ENCODE results near the gene CYP2A13.
A peak's percentile ranks its signal among the peaks of the same experiment; 100 is the strongest.
"Not testable (repeated sequence)": the region's sequence is repeated elsewhere in the genome, so short reads cannot be mapped to it uniquely, and the experiment has no call there.

CYP2A13 gene

DNA sequence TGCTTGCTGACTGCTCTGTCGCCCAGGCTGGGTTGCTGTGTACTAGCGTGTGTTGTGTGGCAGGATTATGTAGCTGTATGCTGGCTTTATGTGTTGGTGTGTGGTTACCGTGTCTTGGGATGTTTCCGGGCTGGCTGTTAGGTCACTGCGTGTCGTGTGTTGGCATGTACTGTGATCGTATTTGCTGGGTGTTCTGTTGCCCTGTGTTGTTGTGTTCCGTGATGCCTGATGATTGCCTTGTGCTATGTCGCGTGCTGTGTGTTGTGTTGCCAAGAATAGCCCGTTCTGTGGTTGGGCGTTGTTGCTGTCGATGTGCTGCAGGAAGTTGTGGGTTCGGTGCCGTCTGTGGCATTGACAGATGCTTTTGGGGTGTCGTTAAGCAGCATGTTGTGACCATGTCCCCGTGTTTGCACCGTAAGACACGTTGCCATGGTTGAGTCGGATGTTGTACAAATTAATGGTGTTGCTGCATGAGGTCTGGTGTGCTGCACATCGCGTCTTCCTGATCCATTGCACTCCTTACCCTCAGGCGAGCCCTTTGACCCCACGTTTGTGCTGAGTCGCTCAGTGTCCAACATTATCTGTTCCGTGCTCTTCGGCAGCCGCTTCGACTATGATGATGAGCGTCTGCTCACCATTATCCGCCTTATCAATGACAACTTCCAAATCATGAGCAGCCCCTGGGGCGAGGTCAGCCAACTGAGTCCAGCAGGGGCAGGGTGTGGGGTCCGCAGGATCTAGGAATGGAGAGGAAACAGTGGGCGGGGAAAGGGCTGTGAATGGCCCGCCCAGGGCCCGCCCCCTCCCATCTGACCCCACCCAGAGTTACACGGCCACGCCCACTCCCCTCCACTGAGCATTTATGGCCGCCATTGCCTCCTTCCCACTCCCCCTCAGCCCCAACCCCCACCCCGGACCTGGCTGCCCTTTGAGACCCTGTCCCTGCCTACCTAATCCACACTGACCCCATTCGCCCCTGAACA lies 33.0 kb downstream of the CYP2A13 start:
- not testable (repeated sequence) for DNase-seq (ENCODE audit: low read depth)

DNA sequence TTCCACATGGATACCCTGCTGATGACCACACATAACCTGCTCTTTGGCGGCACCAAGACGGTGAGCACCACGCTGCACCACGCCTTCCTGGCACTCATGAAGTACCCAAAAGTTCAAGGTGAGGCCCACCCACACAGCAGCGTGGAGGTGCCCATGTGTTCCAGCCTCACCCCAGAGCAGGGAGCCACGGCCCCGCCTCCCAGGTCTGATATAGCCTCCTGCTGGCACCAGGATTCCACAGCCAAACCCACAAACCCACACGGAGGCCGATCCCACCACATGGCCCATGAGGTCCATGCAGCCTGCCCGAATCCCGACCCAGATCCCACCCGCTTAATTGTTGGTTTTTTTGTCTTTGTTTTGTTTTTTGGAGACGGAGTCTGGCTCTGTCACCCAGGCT lies 34.6 kb downstream of the CYP2A13 start:
- DNase-seq (ENCODE audit: low read depth), result not testable (repeated sequence)

DNA sequence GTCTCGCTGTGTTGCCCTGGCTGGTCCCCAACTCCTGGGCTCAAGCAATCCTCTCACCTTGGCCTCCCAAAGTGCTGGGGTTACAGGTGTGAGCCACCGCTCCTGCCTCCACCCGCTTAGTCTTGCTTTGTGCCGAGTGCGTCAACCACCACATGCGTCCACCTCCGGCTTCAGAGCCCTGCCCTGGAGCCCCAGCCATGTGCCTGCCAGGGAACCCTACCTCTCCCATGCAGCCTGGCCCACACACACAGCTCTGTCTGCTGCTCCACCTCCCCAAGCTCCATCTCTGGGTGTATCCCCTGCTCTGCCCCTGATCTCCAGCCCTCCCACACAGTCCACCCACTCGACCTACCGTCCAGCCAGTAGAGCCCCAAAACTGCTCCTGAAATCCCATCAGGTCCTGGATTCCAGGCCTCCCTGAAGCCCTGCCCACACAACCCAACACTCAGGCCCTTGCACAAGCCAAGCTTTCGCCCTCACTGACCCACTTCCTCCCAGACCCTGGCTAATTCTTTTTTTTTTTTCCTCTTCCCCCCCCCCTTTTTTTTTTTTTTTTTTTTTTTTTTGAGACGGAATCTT lies 35.6 kb downstream of the CYP2A13 start:
- no peak for DNase-seq (ENCODE audit: low read depth)

DNA sequence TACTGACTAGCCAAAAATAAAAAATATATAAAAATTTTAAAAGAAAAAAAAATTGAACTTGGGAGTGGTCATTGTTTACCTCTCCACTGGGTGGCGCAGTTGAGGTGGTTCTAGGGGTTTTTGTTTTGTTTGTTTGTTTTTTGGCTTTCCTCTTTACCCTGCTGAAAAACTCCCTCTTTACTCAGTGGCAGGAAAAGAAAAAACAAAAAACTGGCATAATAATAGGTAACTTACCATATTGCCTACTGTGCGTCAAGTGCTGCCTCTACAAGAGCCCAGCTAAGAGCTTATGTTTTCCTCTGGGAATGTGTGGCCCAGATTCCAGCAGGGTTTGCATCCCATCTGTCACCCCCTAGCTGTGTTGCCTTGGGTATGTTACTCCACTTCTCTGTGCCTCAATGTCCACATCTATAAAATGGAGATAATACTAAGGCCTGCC lies 38.5 kb downstream of the CYP2A13 start:
- DNase-seq (ENCODE audit: low read depth), result peak; percentile 2

DNA sequence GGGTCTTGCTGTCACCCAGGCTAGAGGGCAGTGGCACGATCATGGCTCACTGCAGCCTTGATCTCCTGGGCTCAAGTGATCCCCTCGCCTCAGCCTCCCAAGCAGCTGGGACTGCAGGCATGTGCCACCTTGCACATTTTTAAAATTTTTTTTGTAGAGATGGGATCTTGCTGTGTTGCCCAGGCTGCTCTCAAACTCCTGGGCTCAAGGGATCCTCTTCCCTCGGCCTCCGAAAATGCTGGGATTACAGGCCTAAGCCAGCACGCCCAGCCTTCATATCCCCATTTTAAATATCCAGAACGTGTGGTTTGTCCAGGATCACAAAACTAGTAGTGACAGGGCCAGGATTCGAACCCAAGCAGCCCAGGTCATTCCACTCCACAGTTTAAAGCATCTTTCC lies 39.1 kb downstream of the CYP2A13 start:
- not testable (repeated sequence) for DNase-seq (ENCODE audit: low read depth)

DNA sequence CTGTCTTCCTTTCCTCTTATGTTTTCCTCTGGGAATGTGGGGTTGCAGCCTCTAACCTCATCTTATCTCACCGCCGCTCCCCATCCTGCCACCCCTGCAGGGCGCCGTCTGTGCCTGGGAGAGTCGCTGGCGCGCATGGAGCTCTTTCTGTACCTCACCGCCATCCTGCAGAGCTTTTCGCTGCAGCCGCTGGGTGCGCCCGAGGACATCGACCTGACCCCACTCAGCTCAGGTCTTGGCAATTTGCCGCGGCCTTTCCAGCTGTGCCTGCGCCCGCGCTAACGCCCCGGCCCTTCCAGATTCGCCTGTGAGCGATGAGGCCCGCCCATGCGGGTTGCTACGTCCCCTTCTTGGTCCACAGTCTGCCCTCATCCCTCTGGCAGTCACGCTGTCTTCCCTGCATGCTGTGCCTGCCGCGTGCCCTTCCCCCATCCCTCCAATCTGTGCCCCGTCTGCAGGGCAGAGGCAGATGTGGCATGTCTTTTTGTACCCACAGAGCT lies 39.6 kb downstream of the CYP2A13 start:
- DNase-seq (ENCODE audit: low read depth), result peak; percentile 27

DNA sequence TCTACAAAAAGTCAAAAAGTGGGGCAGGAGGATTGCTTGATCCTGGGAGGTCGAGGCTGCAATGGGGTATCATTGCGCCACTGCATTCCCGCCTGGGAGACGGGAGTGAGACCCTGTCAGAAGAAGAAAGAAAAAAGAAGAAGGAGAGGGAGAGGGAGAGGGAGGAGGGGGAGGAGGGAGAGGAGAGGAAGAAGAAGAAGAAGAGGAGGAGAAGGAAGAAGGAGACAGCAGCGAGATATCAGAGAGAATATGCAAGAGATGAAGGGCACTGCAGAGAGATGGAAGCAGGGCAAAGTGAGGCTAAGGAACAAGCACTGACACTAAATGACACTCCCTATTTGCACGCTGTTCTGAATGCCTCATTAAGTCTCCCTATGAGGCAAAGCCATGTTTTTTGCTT lies 40.4 kb downstream of the CYP2A13 start:
- DNase-seq (ENCODE audit: low read depth), result no peak

DNA sequence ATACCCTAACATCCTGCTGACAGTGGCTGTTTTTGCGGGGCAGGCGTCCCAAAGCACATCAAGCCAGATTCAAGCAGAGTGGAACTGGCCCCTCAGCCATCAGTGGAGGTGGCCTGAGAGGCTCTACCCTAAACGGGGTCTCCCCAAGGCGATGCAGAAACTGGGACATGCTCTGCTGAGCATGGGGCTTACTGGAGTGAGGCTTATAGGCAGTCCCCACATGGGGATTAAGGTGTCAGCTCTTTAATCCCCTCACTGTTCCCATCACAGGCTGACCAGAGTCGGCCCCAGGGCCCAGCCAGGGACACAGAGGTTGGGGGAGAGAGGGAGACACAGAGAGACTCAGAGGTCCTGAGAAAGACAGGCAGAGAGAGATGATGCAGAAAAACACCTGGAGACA lies 42.9 kb downstream of the CYP2A13 start:
- no peak for DNase-seq (ENCODE audit: low read depth)

DNA sequence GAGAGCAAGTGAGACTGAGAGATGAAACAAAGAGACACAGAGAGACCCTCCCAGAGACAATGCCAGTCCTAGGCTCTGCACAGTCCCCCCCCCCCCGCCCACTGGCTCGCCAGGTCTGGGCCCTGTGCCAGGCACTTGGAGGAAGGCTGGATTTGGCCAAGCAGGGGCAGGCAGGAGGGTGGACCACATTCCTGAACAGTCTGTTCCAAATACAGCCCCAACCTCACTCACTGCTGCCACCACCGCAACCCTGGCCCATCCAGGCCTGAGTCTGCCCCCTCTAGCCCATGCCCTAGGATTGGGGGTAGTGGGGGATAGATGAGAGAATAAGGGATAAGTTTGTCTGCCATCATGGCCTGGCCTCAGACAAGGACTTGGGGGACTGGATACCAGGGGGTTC lies 45.0 kb downstream of the CYP2A13 start:
- no peak for DNase-seq (ENCODE audit: low read depth)

DNA sequence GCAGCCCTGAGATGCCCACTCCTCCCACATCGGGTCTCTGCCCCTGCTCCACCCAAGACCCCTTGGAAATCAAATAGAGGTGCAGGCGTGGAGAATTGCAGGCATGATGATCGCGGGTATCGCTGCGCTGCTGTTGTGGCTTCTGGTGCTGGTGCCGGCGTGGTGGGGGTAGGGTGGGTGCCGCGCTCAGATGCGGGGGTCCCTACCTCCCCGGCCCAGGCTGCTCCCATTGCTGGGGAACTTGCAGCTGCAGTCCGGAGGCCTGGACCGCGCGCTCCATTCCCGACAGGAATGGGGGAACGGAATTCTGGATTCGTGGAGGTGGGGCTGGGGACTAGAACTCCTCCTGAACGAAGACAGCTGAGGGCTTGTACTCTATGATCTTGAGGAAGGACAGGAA lies 46.4 kb downstream of the CYP2A13 start:
- no peak for DNase-seq (ENCODE audit: low read depth)

DNA sequence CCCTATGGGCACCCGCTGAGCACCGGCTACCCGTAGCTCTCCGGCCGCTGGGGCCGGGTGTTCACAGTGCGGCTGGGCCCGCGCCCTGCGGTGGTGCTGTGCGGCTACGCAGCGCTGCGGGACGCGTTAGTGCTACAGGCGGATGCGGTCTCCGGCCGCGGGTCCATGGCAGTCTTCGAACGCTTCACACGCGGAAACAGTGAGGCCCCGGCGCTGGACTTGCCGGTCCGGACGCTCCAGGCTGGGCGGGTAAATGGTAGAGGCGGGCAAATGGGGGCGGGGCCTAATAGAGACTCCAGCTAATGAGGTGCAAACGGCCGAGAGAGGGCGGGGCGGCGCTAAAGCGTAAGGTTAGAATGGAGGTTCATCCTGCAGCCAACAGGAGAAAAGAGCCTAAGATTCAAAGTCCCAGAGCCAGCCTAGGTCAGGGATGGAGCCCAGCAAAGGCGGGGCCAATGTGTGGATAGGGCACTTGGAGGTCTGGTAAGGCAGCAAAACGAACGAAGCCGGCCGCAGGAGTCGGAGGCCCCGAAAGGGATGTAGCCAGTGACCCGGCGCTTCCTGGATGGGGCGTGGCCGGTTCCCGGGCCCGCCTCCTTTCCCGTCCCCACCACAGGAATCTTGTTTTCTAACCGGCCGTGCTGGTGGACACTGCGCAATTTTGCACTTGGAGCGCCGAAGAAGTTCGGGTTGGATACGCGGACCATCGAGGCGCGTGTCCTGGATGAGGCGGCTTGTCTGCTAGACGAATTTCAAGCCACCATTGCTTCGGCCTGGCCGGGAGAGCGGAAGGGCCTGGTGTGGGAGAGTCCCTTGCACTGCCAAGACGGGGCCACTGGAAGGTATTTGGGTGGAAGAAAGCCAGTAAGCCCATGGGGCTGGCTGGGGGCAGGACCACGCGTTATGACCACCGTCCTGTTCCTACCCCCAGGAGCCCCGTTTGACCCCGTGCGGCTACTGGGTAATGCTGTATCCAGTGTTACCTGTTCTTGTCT lies 47.4 kb downstream of the CYP2A13 start:
- DNase-seq (ENCODE audit: low read depth), result peak; percentile 8

DNA sequence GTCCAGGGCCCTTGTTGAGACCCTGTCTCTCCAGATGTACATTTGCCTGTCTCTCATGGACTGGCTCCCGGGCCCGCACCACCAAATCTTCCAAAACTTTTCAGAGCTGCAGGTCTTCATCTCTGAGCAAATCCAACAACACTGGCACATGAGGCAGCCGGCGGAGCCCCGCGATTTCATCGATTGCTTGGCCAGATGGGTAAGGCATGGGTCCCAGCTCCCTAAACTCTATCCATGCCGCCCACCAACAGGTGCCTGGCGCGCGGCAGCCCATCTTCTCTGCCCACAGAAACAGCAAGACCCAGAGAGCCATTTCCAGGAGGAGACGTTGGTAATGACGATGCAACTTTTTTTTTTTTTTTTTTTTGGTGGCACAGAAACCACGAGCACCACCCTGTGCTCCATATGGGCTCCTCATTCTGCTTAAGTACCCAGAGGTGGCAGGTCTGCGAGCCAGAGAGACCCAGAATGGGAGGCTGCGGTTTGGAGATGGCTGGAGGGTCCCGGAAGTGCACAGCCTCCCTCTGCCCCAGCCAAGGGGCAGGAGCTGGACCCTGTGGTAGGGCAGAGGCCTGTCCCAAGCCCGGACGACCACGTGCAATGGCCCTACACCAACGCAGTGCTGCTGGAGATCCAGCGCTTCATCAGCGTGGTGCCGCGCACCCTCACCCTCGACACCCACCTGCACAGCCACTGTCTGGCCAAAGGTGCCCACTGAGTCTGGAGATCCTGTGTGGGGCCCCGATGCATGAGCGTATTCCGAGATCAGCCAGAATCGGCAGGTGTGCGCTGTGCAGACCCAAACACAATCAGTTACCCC lies 48.6 kb downstream of the CYP2A13 start:
- no peak for DNase-seq (ENCODE audit: low read depth)

DNA sequence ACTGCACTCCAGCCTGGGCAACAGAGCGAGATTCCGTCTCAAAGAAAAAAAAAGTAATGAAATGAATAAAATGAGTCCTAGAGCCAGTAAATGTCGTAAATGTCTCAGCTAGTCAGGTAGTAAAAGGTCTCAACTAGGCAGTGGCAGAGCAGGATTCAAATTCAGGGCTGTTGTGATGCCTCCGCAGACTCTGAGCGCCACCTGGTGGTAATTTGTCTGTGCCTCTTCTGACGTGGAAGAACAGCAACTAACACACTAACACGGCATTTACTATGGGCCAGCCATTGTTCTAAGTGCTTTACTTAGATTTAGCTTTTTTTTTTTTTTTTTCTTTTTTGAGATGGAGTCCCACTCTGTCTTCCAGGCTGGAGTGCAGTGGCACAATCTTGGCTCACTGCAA lies 56.2 kb downstream of the CYP2A13 start:
- peak; percentile 68 for DNase-seq (ENCODE audit: low read depth)
